Omental fat pad (tissue), 4 donors: ENCODE measurements around the gene ZDBF2. TPM values are rescaled to one million over a fixed set of nuclear protein-coding genes. Genes with fewer than 3 reads are reported as not detected.
"Not testable (repeated sequence)": the region's sequence is repeated elsewhere in the genome, so short reads cannot be mapped to it uniquely, and the experiment has no call there.

Source experiments
- ATAC-seq: fragments of 150-250 bp; one replicate; pipeline ENCODE4 v1.9.1; 2016; ENCODE audit warnings: mild to moderate bottlenecking, moderate library complexity; ENCODE audit not compliant: low FRiP score
- DNase-seq: peaks from one replicate; pipeline ENCODE4 v3.0.0-alpha.2; 2019; ENCODE audit warnings: low spot score
- CTCF ChIP-seq, 3 donors: fragments of 450-650 bp; IDR thresholded peaks; one replicate each; pipeline ENCODE4 v1.5.1; 2016 to 2017; ENCODE audit warnings: antibody characterized with exemption in 3 of 3, mild to moderate bottlenecking in 3 of 3, moderate library complexity in 2 of 3
- total RNA-seq, 4 donors: library from RNA; depleted of rRNA; stranded (reverse); fragments of >200 nt; gene quantifications; one replicate each; pipeline ENCODE4 v1.1.0, GENCODE V29; 2016

The ZDBF2 gene
- total RNA-seq, 4 donors from 2014 or later, result 8.4 to 25.4 (median 10.7) TPM

- ATAC-seq (no peak), DNase-seq (no peak)
- no peak for TF ChIP-seq CTCF (IDR thresholded peaks at IDR 0.05)
Observed at GRCh38 chr2:206253125-206253776, 21.2 kb upstream of the ZDBF2 start.

GRCh38 chr2:206253777-206254166 lies 20.7 kb upstream of the ZDBF2 start:
- DNase-seq (no peak), ATAC-seq (no peak)
- no peak for TF ChIP-seq CTCF (IDR thresholded peaks at IDR 0.05)

GRCh38 chr2:206255003-206255402 lies 19.5 kb upstream of the ZDBF2 start:
- no peak for TF ChIP-seq CTCF (IDR thresholded peaks at IDR 0.05)
- DNase-seq (no peak), ATAC-seq (no peak)

GRCh38 chr2:206256706-206257205 lies 17.7 kb upstream of the ZDBF2 start:
- no peak for DNase-seq

GRCh38 chr2:206257350-206257749 lies 17.1 kb upstream of the ZDBF2 start:
- no peak for TF ChIP-seq CTCF (IDR thresholded peaks at IDR 0.05)
- ATAC-seq, result no peak
- no peak for DNase-seq

More at GRCh38 chr2:206256706-206257205, 17.7 kb upstream of the ZDBF2 start:
- no peak for ATAC-seq
- no peak for TF ChIP-seq CTCF (IDR thresholded peaks at IDR 0.05)

- ATAC-seq (no peak), DNase-seq (no peak)
- no peak for TF ChIP-seq CTCF (IDR thresholded peaks at IDR 0.05)
Observed at GRCh38 chr2:206257861-206258260, 16.6 kb upstream of the ZDBF2 start.

- ATAC-seq, DNase-seq: not testable (repeated sequence)
Observed at GRCh38 chr2:206258615-206259014, 15.8 kb upstream of the ZDBF2 start.
